K562 (cell line): ENCODE measurements around the gene CISD3. TPM values are rescaled to one million over a fixed set of nuclear protein-coding genes. Genes with fewer than 3 reads are reported as not detected.
A peak's percentile ranks its signal among the peaks of the same experiment; 100 is the strongest.

ENCODE experiments used
- BDP1 ChIP-seq: IDR thresholded peaks from 3 replicates; pipeline ENCODE4 v1.6.1; 2011; ENCODE audit not compliant: insufficient read length, insufficient read depth
- CBX5 ChIP-seq: IDR thresholded peaks from 2 replicates; pipeline ENCODE4 v1.6.1; 2014; ENCODE audit warnings: low read depth, borderline replicate concordance
- ESRRB ChIP-seq: fragments of 250-450 bp; sonication (Bioruptor Pico); IDR thresholded peaks from 2 replicates; pipeline ENCODE4 v1.5.0; 2020; ENCODE audit warnings: mild to moderate bottlenecking, moderate library complexity, borderline replicate concordance
- MEF2A ChIP-seq: IDR thresholded peaks from 2 replicates; pipeline ENCODE4 v1.6.1; 2011; ENCODE audit warnings: low read depth, mild to moderate bottlenecking, low read length, moderate library complexity; ENCODE audit not compliant: control insufficient read depth
- NBN ChIP-seq: fragments of 450-650 bp; IDR thresholded peaks from 2 replicates; pipeline ENCODE4 v1.6.1; 2016; ENCODE audit warnings: low read depth, mild to moderate bottlenecking
- TCF3 ChIP-seq: sonication (generic); formaldehyde crosslinking; IDR thresholded peaks from 2 replicates; pipeline ENCODE4 v1.4.0; 2020; ENCODE audit warnings: mild to moderate bottlenecking, missing genetic modification reagents
- TCF7L2 ChIP-seq: fragments of 150-350 bp; IDR thresholded peaks from 2 replicates; pipeline ENCODE4 v1.6.1; 2016; ENCODE audit warnings: low read depth, mild to moderate bottlenecking, low read length, moderate library complexity
- XRCC4 ChIP-seq: IDR thresholded peaks from one replicate; pipeline ENCODE4 v1.6.1; 2011; ENCODE audit not compliant: insufficient read depth, insufficient read length; ENCODE audit errors: extremely low read depth
- ZKSCAN1 ChIP-seq: fragments of 150-350 bp; IDR thresholded peaks from 2 replicates; pipeline ENCODE4 v1.6.1; 2016; ENCODE audit warnings: low read depth, low read length
- ZNF551 ChIP-seq: fragments of 250-450 bp; sonication (Bioruptor Pico); IDR thresholded peaks from 2 replicates; pipeline ENCODE4 v1.5.0; 2021; ENCODE audit warnings: mild to moderate bottlenecking, moderate library complexity
- ZNF589 ChIP-seq: fragments of 200-800 bp; sonication (Bioruptor generic); IDR thresholded peaks from 2 replicates; pipeline ENCODE4 v1.6.1; 2016; ENCODE audit warnings: low read depth, missing genetic modification characterization, missing compliant biosample characterization
- polyA plus RNA-seq, 8 experiments: library from polyadenylated mRNA; depleted of rRNA in 4 of 8; stranded (reverse) in 5 of 8; unstranded in 3 of 8; fragments of >200 nt; fragmentation: Nextera tagmentation in 2 of 8; fragmentation: Illumina TruSeq in 1 of 8; extraction: Ambion mirVana in 2 of 8; extraction: Trizol in 1 of 8; gene quantifications; 2 replicates each; pipeline versions ENCODE4 v1.2.1 to v1.2.3, GENCODE V29; 2011 to 2014; ENCODE audit warnings: inconsistent platforms in 1 of 8, missing spikeins in 1 of 8
- total RNA-seq, 7 experiments: library from RNA; depleted of rRNA in 6 of 7; stranded (reverse); fragments of >200 nt in 6 of 7; fragmentation: Illumina TruSeq in 2 of 7; extraction: Trizol in 2 of 7; gene quantifications; 2 replicates each; pipeline versions ENCODE4 v1.2.1 to v1.2.3, GENCODE V29; 2011 to 2021; ENCODE audit warnings: low replicate concordance in 1 of 7
- TF ChIP-seq, protein P1 (sequence below): fragments of 250-450 bp; sonication (Bioruptor Pico); IDR thresholded peaks from 2 replicates; pipeline ENCODE4 v1.8.0; 2022; ENCODE audit warnings: moderate library complexity, mild to moderate bottlenecking, inconsistent platforms

The CISD3 gene
- total and polyA plus RNA-seq, 9 of the 15 experiments (the other 6 are each of a cell fraction or from before 2014, with no cell fraction given), result 5.0 to 60.7 (median 15.7) TPM

DNA sequence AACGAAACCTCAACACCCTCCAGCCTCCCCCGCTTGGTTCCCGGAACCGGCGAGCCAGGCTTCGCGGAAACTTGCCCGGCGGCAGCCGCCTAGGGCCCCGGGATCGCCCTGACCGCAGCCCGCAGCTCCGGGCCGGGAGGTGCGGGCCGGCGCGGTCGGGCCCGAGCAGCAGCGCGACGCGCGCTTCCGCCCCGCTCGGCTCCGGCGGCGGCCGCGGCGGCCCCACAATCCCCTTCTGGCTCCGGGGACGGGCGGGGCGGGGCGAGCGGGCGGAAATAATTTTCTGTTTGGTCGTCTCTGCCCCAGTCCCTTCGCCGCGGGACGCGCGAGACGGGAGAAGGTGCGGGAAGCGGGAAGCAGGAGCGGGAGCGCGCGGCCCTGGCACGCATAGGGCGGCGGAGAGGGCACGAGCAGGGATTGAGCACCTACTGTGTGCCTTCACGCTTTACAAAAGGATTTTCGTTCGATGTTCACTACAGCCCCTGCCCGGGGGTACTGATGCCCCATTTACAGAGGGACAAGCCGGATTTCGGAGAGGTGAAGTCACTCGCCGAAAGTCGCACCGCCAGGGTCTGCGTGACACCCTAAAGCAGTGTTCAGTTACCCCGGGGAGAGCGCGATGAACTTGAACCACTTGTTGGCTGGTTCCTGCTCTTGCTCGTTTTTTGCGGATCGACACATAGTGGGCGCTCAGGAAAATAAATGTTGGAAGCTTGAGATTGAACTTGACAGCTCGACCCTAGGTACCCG lies 27.8 kb upstream of the CISD3 start (continued):
- TF ChIP-seq XRCC4, result no peak
- no peak for TF ChIP-seq ESRRB (CRISPR knock-in tag)
- TF ChIP-seq BDP1, result no peak
- TF ChIP-seq ZNF551 (CRISPR knock-in tag), result no peak
- no peak for TF ChIP-seq CBX5
- 0 out of 2 replicates have a peak, but pooled peaks have one; percentile 26 for TF ChIP-seq TCF7L2
- no peak for TF ChIP-seq MEF2A
- TF ChIP-seq TCF3 (CRISPR knock-in tag), result no peak; the same call in 1 of the 2 replicates
- no peak; the same call in 1 of the 2 replicates for TF ChIP-seq ZNF589 (CRISPR knock-in tag)
- peak; percentile 99 for TF ChIP-seq ZKSCAN1
- TF ChIP-seq NBN, result peak; percentile 62
- TF ChIP-seq, protein P1, sequence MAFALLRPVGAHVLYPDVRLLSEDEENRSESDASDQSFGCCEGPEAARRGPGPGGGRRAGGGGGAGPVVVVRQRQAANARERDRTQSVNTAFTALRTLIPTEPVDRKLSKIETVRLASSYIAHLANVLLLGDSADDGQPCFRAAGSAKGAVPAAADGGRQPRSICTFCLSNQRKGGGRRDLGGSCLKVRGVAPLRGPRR (CRISPR knock-in tag), result no peak
